ENCODE data around the gene SEPTIN8. TPM values are rescaled to one million over a fixed set of nuclear protein-coding genes. Genes with fewer than 3 reads are reported as not detected.

Gene SEPTIN8
- total RNA-seq, 1 donor from 2014 or later, result 68.6 TPM

- H3K4me3 ChIP-seq (ENCODE audit: low read depth, low read length), result no peak overlapping the region
- H3K36me3 ChIP-seq (ENCODE audit: control insufficient read depth, insufficient read depth, low read length), result no peaks in the 10 kb centered on the region
- no peak for DNase-seq (ENCODE audit: low read depth)
- TF ChIP-seq CTCF (IDR thresholded peaks at IDR 0.05; ENCODE audit: insufficient read depth, low read length, poor library complexity, severe bottlenecking), result no peak
- no peaks in the 10 kb centered on the region for H3K27me3 ChIP-seq (ENCODE audit: control insufficient read depth, insufficient read depth, low read length)
Measured at GRCh38 chr5:132799392-132799791, 22.4 kb upstream of the SEPTIN8 start.

- TF ChIP-seq CTCF (IDR thresholded peaks at IDR 0.05; ENCODE audit: insufficient read depth, low read length, poor library complexity, severe bottlenecking), result no peak
- Histone ChIP-seq H3K27me3 (ENCODE audit: control insufficient read depth, insufficient read depth, low read length) (no peaks in the 10 kb centered on the region), H3K36me3 (ENCODE audit: control insufficient read depth, insufficient read depth, low read length) (no peaks in the 10 kb centered on the region), H3K4me3 (ENCODE audit: low read depth, low read length) (no peak overlapping the region)
- DNase-seq (ENCODE audit: low read depth), result no peak
Measured at GRCh38 chr5:132797651-132798050, 20.6 kb upstream of the SEPTIN8 start.

GRCh38 chr5:132791026-132791425 lies 14.0 kb upstream of the SEPTIN8 start:
- TF ChIP-seq CTCF (IDR thresholded peaks at IDR 0.05; ENCODE audit: insufficient read depth, low read length, poor library complexity, severe bottlenecking), result no peak
- no peaks in the 10 kb centered on the region for H3K36me3 ChIP-seq (ENCODE audit: control insufficient read depth, insufficient read depth, low read length)
- no peaks in the 10 kb centered on the region for H3K27me3 ChIP-seq (ENCODE audit: control insufficient read depth, insufficient read depth, low read length)
- H3K4me3 ChIP-seq (ENCODE audit: low read depth, low read length), result no peak overlapping the region
- no peak for DNase-seq (ENCODE audit: low read depth)

- Histone ChIP-seq H3K36me3 (ENCODE audit: control insufficient read depth, insufficient read depth, low read length) (no peaks in the 10 kb centered on the region), H3K4me3 (ENCODE audit: low read depth, low read length) (no peak overlapping the region), H3K27me3 (ENCODE audit: control insufficient read depth, insufficient read depth, low read length) (no peaks in the 10 kb centered on the region)
- TF ChIP-seq CTCF (IDR thresholded peaks at IDR 0.05; ENCODE audit: insufficient read depth, low read length, poor library complexity, severe bottlenecking), result no peak
- DNase-seq (ENCODE audit: low read depth), result no peak
Measured at GRCh38 chr5:132790201-132790865, 13.3 kb upstream of the SEPTIN8 start.

DNA sequence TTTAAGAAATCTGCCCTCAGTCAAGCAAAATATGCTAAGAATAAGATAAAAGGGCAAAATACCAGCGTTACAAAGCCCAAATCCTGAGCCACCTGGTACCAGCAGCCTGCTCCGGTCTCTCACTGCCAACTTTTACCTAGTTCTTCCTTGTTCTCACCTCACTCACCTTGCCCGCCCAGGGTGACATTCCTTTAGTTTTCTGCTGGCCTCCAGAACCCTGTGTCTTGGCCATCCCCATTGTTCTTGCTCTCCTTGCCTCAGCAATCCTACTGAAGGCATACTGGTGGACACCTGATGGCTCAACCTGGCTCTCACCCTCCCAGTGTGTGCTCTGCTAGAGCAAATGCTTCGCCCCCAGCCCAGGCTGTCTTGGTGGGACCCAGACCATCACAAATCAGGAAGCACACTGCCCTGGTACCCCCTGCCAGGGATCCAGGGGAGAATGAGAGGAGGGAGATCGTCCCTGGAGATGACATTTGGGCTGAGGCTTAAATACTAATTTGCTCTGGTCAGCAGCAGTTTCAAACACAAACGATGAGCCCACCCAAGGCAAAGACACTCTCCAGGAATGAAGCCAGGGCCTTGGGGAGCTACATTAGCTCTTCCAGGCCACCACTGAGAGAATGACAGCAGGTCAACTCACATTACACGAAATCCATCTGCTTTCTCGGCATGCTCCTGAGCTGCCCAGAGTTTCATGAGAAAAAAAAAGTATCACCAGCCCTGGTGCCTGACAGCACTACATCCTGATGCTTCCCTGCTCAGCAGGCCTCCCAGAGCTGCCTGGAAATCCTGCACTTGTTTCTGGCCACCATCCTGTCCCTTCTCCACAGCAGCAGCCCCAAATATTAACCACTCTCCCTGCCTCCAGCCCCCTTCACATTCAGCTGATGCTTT lies 12.2 kb upstream of the SEPTIN8 start:
- Histone ChIP-seq H3K36me3 (ENCODE audit: control insufficient read depth, insufficient read depth, low read length) (no peaks in the 10 kb centered on the region), H3K27me3 (ENCODE audit: control insufficient read depth, insufficient read depth, low read length) (no peaks in the 10 kb centered on the region), H3K4me3 (ENCODE audit: low read depth, low read length) (no peak overlapping the region)
- DNase-seq (ENCODE audit: low read depth), result no peak
- no peak for TF ChIP-seq CTCF (IDR thresholded peaks at IDR 0.05; ENCODE audit: insufficient read depth, low read length, poor library complexity, severe bottlenecking)

All from kidney epithelial cell (primary cell).